Fibroblast of skin of right biceps (primary cell): Measurements from ENCODE around the gene LPAR5.

ENCODE experiments used
- DNase-seq: peaks from one replicate; pipeline ENCODE4 v3.0.0-alpha.2; 2013

The LPAR5 gene

GRCh38 chr12:6635375-6635855 is 344 bp downstream of the LPAR5 start:
- DNase-seq: peak; percentile 52

DNA sequence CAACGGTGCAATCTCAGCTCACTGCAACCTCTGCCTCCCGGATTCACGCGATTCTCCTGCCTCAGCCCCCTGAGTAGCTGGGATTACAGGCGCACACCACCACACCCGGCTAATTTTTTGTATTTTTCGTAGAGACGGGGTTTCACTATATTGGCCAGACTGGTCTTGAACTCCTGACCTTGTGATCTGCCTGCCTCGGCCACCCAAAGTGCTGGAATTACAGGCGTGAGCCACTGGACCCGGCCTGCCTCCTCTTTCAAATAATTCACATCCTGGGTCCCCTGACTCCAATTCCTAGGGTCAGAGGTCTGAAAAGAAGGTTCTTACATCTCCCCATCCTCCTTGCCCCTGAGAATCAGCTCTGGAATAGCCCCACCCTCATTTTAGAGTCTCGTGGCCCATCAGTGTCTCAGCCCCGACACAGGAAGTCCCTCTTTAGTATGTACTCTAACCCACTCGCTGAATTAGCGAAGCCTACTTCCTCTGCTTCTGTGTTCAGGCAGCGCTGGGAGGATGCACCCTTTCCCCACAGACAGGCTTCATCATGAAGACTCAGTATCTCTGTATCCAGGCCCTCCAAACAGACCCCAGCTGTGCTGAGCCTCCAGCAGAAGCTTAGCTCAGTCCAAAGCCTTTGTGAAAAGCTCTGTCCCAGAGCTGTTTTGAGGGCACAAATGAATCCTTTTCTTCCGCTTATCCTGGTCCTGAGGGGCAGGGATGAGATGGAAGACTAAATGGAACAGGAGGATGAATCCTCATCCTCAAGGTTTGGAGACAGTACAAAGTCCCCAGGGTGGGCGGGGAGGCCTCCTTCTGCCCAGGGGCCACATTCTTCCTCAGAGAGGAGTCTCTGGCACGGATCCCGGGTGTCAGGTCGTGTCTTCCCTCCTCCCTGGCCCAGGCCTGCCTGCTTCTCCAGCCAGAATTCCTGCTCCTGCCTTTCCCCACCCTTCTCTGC is 3.5 kb downstream of the LPAR5 start:
- peak; percentile 43 for DNase-seq

DNA sequence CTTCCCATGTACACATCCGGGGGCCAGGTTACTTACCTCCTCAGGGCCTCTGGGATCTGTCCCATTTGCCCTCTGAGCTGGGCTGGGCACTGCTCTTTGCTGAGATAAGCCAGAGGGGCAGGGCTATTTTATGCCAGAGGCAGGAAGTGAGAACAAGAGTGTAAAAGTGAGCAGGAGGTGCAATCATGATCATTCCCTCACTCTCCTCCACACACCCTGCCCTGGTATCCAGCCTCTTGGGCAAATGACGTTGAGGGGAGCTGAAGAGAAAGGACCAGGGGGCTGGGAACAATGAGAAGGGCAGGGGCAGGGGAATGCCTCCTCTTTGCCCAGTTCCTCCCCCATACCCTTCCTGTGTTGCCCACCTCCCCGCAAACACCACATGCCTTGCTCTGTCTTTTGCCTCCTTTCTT is 4.2 kb downstream of the LPAR5 start:
- no peak for DNase-seq

DNA sequence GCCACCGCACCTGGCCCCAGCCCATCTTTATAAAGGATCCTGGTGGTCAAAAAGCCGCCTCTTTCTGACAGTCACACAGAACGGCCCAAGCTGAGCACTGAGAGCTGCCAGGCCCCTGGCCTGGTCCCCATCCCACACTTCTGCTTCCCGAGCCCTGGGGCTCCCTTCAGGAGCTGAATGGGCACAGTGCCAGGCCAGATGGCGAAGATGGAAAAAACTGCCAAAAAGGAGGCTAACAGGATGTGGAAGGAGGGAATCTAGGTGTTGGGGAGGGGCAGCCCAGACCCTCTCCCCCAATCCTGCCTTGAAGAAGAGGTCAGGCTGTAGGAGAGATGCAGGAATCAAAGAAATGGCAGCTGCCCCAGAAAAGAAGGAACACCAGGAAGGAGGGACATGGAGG is 5.0 kb downstream of the LPAR5 start:
- DNase-seq: no peak

DNA sequence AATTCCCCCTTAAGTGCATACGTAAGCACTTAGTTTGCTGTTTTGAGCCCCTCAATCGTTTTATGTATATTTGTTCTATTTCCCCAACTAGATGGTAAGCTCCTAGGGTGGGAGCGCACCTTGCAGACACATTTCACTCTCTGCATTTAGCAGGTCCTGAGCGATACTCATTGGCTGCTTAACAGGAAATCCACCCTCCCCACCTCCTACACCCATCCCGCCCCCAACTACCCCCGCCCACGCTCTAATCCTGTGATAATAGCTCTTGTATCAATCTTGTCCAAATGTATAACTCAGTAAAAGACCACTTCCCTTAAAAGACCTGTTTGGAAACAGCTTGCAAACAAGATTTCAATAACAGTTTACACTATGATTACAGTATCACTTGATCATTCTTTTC is 8.1 kb downstream of the LPAR5 start:
- no peak for DNase-seq

DNA sequence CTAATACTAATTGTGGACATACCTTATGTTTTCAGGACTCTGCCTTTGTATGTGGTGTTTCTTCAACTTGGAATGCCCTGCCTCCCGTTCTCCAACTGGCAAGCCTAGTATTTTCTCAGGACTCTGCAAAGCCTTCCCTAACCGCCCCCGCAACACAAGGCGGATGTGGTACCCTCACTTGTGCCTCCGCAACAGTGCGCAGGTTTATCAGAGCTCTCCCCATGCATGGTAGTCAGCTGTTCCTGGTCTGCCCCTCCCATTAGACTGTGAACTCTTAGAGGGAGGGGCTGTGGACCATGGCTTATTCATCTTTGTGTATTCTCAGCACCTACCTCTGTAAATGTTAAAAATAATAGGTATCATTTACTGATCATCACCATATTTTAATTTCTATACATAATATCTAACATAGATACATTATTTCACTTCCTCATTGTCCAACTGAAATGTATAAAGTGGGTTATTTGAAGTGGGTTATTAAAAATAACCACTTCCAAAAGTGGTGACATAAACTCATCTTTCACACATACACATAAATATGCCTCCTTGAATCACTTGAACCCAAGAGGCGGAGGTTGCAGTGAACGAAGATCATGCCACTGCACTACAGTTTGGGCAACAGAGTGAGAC is 9.0 kb downstream of the LPAR5 start:
- DNase-seq: no peak

- no peak for DNase-seq
These were observed 14.9 kb downstream of the LPAR5 start for GRCh38 chr12:6620885-6621274.

- DNase-seq: peak; percentile 70
These were observed 15.4 kb downstream of the LPAR5 start for GRCh38 chr12:6620137-6620884.

GRCh38 chr12:6618483-6619225 is 17.1 kb downstream of the LPAR5 start:
- DNase-seq: no peak

DNA sequence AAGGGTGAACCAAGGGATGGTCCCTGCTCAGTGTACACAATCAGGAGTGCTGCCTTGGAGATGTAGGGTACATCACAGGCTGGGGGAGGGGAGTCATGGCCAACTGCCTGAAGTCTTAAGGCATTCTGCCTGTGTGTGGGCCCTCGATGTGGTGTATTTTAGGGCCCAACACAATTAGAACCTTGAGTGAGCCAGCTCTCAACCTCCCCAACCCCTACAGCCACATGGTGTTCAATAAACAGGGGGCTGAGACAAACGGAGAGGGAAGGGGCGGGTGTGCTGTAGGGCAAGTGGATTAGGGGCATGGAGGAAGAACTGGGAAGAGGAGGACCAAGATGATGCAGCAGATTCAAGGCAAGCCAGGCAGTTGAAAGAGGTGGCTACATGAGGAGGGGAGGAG is 20.0 kb downstream of the LPAR5 start:
- no peak for DNase-seq

- DNase-seq: peak; percentile 35
These were observed 21.1 kb downstream of the LPAR5 start for GRCh38 chr12:6614513-6615172.

DNA sequence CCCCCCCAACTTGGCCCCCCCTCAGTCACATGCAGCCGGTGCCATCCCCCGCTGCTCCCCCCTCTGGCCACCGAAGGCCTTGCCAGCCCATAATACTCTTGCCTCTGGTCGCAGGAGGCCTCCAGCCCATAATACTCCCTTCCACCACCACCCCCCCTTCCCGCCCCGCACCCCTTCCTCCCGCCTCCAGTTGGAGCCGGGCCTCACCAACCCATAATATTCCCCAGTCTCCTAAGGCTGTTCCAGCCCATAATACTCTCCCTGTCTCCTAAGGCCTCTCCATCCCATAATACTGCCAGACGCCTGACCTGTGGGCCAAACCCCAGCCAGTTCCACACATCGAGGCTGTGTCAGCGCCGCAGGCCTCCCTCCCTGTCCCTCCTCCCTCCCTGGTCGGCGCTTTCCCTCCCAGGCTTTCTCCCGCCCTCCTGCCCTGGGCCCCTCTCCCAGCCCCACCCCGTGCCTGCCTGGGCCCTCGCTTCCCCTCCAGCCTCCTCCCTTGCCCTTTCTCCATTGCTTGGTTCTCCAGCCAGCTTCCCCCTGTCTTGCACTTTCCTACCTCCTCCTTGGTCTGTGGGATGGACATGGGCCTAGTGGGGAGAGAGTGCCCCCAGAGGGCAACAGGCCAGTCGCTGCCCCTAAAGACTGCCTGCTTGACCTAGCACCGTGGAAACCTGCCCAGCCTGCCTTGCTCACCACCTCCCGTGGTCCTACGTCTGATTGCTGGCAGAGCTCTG is 21.8 kb downstream of the LPAR5 start:
- peak; percentile 95 for DNase-seq

GRCh38 chr12:6613015-6613775 is 22.6 kb downstream of the LPAR5 start:
- peak; percentile 84 for DNase-seq

GRCh38 chr12:6612652-6613014 is 23.1 kb downstream of the LPAR5 start:
- no peak for DNase-seq

DNA sequence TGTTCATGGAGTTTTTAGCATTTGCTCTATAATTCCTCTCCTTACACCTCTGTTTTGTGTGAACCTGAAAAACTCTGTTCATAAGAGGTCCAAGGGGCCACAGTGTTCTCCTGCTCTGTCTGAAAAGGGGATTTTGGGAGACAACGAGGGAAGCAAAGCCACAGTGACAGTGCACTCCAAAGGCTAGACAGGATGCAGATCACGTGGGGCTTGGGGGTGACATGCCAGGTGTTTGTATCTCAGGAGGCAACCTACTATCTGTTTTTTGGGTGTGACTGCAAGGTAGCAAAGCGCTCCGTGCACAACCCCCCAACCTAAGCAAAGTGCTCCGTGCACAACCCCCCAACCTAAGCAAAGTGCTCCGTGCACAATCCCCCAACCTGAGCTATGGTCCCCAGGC is 23.5 kb downstream of the LPAR5 start:
- DNase-seq: no peak

- no peak for DNase-seq
These were observed 27.0 kb downstream of the LPAR5 start for GRCh38 chr12:6608592-6609281.

GRCh38 chr12:6607751-6608591 is 27.8 kb downstream of the LPAR5 start:
- DNase-seq: peak; percentile 67

DNA sequence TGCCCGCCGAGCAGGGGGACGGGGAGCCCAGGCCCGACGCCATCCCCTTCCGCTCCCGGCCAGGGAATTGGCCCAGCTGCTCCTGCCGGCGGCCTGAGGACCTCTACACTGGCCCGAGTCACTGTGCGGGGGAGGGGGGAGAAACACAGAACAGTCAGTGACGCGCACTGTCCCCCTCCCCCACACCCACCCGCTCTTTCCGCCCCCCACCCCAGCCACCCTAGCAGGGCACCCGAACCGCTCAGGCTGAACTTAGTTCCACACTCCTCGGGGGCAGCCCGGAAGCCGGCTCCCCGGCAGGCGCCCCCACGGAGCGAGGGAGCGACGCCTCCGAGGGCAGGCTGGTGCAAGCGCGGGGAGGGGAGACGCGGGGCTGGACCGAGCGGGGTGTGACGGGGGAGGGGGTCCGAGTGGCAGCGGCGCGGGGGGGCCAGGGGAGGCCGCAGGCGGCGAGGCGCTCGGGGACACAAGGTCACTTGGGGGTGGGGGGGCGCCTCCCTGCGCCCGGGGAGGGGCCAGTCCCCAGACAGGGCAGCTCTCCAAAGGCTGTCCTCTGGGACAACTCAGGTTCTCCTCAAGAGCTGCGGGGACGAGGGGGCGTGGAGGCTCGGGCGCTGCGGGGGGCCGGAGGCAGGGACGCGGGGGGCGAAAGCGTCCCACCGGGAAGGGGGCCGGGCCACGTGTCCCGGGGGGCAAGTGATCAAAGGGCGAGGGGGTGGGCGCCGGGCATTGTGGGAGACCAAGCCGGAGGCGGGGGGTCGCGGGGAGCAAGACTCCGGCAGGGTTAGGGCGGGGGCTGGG is 29.2 kb downstream of the LPAR5 start:
- peak; percentile 57 for DNase-seq
